NCI-H526 treated with DMSO at 0.1 percent for 48 hours (cell line): ENCODE measurements around the gene DLG2.
"Not testable (repeated sequence)": the region's sequence is repeated elsewhere in the genome, so short reads cannot be mapped to it uniquely, and the experiment has no call there.

Experiments used
- DNase-seq: peaks from one replicate; lab custom pipeline; 2025; lab: John Stamatoyannopoulos, UW

The DLG2 gene

GRCh38 chr11:83635166-83635565, 1992.0 kb downstream of the DLG2 start:
- no peak for DNase-seq

DNA sequence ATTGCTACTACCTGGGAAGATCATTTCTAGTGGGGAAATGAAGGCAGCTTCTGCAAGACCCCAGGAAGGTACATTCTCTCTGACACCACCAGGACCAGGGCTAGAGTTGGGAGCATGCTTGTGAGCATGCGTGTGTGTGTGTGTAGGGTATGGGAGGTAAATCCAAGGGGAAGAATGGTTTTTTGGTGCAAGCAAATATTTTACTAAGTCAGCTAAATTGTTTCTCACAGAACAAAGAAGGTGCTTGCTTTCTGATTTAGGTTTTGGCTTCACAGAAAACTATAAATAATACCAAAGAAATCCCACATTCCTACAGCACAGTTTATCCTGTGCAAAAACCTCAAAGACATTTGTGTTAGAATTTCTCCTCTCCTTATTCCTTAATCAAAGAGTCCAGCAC, 1996.9 kb downstream of the DLG2 start:
- no peak for DNase-seq

GRCh38 chr11:83629775-83630174, 1997.4 kb downstream of the DLG2 start:
- DNase-seq: peak; percentile 16

DNA sequence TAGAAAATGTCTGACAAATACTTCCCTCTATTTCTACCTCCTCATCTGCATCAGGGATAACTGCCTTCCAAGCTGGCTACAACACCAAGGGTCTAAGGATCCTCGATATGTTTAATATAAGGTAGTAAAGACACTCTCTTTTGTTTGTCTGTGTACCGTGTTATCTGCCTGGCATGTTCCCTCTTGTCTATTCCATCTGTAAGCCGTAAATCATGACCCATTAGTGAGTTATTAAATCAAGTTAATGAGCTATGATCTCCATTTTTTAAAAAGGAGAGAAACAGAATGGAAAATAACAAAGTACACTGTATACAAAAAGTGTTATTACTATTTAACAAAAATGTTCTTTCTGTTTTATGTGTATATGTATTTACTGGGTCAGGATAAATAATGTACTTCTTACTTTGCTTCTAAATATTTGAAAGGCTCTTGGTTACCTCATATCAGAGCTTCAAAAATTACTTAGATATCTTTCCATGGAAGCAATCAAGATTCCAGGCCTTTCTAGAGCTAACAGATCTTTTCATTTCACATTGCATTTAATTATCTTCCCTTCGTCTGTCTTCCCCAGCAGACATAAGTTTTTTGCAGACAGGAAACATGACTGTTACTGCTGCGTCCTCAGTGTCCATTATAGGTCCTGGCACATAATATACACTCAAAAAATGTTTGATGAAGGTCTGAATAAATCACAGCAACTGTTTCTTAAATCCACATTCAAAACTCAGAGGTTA, 1998.4 kb downstream of the DLG2 start:
- peak; percentile 84 for DNase-seq

- DNase-seq: no peak
Observed at GRCh38 chr11:83625336-83625735, 2001.8 kb downstream of the DLG2 start.

GRCh38 chr11:83617671-83618070, 2009.5 kb downstream of the DLG2 start:
- DNase-seq: no peak

GRCh38 chr11:83613767-83614121, 2013.4 kb downstream of the DLG2 start:
- DNase-seq: no peak

GRCh38 chr11:83612891-83613766, 2014.0 kb downstream of the DLG2 start:
- DNase-seq: peak; percentile 31

- peak; percentile 86 for DNase-seq
Observed at GRCh38 chr11:83611600-83611999, 2015.5 kb downstream of the DLG2 start.

DNA sequence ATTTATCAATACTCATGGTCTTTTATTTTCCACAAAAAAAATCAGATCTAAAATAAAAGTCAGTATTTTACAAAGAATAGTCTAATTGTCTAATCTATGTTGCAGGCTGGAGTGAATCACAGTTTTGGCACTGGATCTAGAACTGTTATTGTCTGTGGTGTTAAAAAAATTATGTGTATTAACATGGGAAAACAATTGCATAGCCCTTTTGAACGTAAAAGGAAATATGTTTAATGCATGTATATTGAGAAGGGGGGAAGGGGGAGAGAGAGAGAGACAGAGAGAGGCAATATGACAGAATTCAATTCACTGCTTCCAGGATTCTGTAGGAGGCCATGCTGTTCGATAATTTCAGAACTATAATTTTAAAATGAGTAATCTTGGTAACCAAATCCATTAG, 2016.1 kb downstream of the DLG2 start:
- DNase-seq: no peak

DNA sequence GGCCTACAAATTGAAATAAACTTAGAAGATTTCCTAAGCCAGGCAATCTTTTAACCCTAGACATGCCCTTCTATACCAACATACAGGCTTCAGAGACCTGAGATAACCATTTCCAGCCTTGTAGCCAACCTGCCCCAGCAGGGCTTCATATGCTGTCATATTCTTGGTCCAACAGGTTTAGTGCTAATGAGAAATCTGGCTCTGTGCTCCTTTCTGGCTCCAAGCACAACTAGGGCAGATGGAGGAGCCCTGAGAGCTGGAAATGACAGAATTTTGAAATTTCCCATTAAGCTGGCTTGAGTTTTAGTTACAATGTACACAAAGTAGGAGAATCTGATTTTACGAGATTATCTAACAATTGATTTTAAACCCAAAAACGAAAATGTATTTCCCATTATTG, 2018.0 kb downstream of the DLG2 start:
- DNase-seq: no peak

GRCh38 chr11:83608571-83608970, 2018.6 kb downstream of the DLG2 start:
- DNase-seq: no peak

GRCh38 chr11:83601914-83602527, 2025.1 kb downstream of the DLG2 start:
- DNase-seq: no peak

- DNase-seq: no peak
Observed at GRCh38 chr11:83601201-83601913, 2025.8 kb downstream of the DLG2 start.

GRCh38 chr11:83600661-83601060, 2026.5 kb downstream of the DLG2 start:
- DNase-seq: no peak

- DNase-seq: peak; percentile 92
Observed at GRCh38 chr11:83599066-83599465, 2028.1 kb downstream of the DLG2 start.

GRCh38 chr11:83587797-83588196, 2039.3 kb downstream of the DLG2 start:
- DNase-seq: not testable (repeated sequence)

DNA sequence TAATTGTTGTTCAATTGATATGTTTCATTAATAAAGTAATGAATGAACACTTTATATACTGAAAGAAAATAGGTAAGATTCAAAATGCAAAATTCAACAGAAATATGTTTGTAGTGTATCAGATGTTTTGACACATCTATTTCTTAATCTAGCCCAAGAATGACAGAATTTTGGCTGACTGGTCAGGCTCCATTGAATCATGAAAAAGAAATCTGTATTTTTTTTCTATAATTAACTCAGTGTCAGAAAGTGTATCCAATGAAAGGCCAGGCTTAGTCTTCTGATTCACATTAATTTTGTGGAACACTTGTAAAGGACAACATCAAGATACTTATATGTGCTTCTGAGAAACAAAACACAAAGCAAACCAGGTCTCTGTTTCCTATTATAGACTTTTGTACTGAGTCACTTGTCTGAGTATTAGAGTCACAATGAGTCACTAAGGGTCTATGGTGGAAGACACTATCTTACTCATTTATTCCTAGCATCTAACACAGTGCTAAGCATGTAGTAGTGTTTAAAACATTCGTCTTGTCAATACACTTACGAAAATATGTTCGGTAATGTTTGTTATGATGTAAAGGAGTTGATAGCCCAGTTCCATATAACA, 2043.3 kb downstream of the DLG2 start:
- no peak for DNase-seq

GRCh38 chr11:83574519-83574918, 2052.6 kb downstream of the DLG2 start:
- no peak for DNase-seq

- no peak for DNase-seq
Observed at GRCh38 chr11:83572581-83573496, 2054.3 kb downstream of the DLG2 start.

DNA sequence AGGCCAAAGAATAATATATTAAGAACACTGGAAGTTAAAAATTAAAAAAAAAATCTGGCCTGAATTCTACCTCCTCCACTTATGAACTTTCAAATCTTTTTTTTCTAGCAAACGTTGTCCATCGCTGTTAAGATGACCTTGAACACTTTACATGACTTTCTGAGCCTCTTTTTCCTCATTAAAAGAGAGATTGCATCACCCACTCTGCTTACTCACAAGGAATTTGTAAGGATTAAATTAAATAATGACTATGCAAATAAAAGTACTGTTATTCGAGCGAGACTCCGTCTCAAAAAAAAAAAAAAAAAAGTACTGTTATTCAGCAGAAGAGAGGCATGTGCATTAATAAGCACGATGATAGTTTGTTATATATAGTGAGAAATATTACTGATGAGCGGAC, 2055.8 kb downstream of the DLG2 start:
- DNase-seq: no peak
